Left lung (tissue), 10 donors: ENCODE data around the gene GABPB2. TPM values are rescaled to one million over a fixed set of nuclear protein-coding genes. Genes with fewer than 3 reads are reported as not detected.

Source experiments
- ATAC-seq: fragments of 200-7000 bp; cut with Tn5 transposase; one replicate; pipeline ENCODE4 v1.9.1; 2020; ENCODE audit warnings: moderate library complexity
- DNase-seq, 4 donors: peaks; one replicate each; pipeline ENCODE4 v3.0.0-alpha.2; 2013 to 2020
- H3K27ac ChIP-seq, 2 donors: fragments of 200-600 bp; sonication (generic) in 1 of 2; one replicate each; pipeline versions ENCODE4 v1.5.0 to v1.8.0; 2020 to 2021
- H3K27me3 ChIP-seq, 2 donors: fragments of 200-600 bp; sonication (generic) in 1 of 2; one replicate each; pipeline versions ENCODE4 v1.5.0 to v1.8.0; 2020 to 2021
- H3K36me3 ChIP-seq, 2 donors: fragments of 200-600 bp; sonication (generic) in 1 of 2; one replicate each; pipeline versions ENCODE4 v1.5.0 to v1.8.0; 2020 to 2021
- H3K4me1 ChIP-seq, 2 donors: fragments of 200-600 bp; one replicate each; pipeline ENCODE4 v1.8.0; 2021
- H3K4me3 ChIP-seq, 2 donors: fragments of 200-600 bp; sonication (generic) in 1 of 2; one replicate each; pipeline versions ENCODE4 v1.5.0 to v1.8.0; 2020 to 2021; ENCODE audit warnings: mild to moderate bottlenecking in 1 of 2
- H3K9me3 ChIP-seq, 2 donors: fragments of 200-600 bp; sonication (generic) in 1 of 2; one replicate each; pipeline versions ENCODE4 v1.5.0 to v1.8.0; 2020 to 2021
- CTCF ChIP-seq, 2 donors: fragments of 200-600 bp; sonication (generic) in 1 of 2; IDR thresholded peaks; one replicate each; pipeline versions ENCODE4 v1.5.0 to v1.8.0; 2021; ENCODE audit warnings: antibody characterized with exemption in 2 of 2
- intact Hi-C, 2 donors: fragments of 100-400 bp; cut with DNase I; formaldehyde crosslinking; loops; one replicate each; pipeline versions ENCODE4 v1.11.2 to v1.14.2; 2022
- polyA plus RNA-seq, 6 donors: library from polyadenylated mRNA; unstranded; fragments of 120-200 nt; gene quantifications; one replicate each; pipeline ENCODE4 v1.2.1, GENCODE V29; 2013; ENCODE audit not compliant: insufficient read length in 6 of 6
- total RNA-seq, 2 donors: library from RNA; stranded (reverse); fragmentation: NEBNext Ultra II Directional; extraction: Animal tissue kit (Norgen Biotek cat#: 25700); gene quantifications; one replicate each; pipeline ENCODE4 v1.2.1, GENCODE V29; 2021
- donor health status: DM: no; HTN: yes; CAD: no.
- donor health status: DM: no; HTN: no; CAD: no.

Gene GABPB2
- total and polyA plus RNA-seq, 8 donors, result 10.6 to 13.5 (median 12.8) TPM

DNA sequence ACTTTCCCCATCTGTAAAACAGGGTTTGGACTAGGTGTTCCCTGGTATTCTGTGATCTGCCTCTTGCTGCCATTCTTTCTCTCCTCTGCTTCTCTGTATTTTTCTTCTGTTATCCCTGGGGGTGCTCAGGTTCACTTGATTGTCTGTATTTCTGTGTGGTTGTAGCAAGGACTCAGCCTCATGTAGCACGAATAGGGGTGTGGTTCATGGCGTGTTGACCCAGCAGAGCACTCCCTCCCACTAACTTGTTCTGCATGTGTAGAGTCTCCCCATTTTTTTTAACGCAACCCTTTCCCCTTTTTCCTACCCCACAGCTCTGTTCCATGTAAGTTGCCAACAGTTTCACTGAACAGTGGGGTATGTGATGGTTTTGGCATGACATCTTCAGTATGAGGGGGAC, 35.4 kb upstream of the GABPB2 start:
- DNase-seq (no peak), ATAC-seq (no peak)
- Histone ChIP-seq H3K27ac (no peak overlapping the region), H3K36me3 (peaks cover 0 to 42% of the 10 kb centered on the region in 2 donors), H3K4me3 (no peak overlapping the region), H3K27me3 (no peaks in the 10 kb centered on the region), H3K9me3 (no peaks in the 10 kb centered on the region), H3K4me1 (no peaks in the 10 kb centered on the region)
- intact Hi-C loops, result no loop called here
- no peak for TF ChIP-seq CTCF (IDR thresholded peaks at IDR 0.05)

DNA sequence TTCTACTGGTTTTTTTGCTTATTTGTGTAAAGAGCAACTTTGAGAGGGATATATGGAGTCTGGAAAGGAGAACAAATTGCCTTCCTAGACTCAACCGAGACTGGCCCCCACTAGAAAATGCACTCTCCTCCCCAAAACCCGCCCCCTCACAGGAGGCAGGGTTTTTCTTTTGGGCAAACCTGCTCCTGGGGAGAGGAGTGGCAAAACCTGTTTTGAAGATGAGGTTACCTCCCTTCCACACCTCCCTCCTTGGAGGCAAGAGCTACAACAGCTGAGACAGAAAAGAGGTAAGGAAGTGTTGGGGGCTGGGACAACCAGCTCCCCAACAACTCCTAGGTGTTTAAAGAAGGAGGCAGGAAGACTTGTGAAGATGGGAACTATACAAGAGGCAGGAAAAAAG, 34.2 kb upstream of the GABPB2 start, which contains the start of gene BNIPL:
Gene BNIPL, plus strand, starts transcription at position 231 of the 400 bp plus-strand sequence. Its CDS starts 140 bp downstream, at position 371.
- no peak within 1 kb of the TSS for H3K27ac ChIP-seq
- peak; percentile 86 for ATAC-seq
- no peaks in the 10 kb centered on the region for H3K4me1 ChIP-seq
- intact Hi-C loops, result no loop called here
- H3K36me3 ChIP-seq, result peaks cover 0 to 31% of the 10 kb centered on the region in 2 donors
- H3K9me3 ChIP-seq, result no peaks in the 10 kb centered on the region
- peak in 1 of 4 donors; percentile 58 for DNase-seq
- no peaks in the 10 kb centered on the region for H3K27me3 ChIP-seq
- no peak within 1 kb of the TSS for H3K4me3 ChIP-seq
- no peak for TF ChIP-seq CTCF (IDR thresholded peaks at IDR 0.05)

DNA sequence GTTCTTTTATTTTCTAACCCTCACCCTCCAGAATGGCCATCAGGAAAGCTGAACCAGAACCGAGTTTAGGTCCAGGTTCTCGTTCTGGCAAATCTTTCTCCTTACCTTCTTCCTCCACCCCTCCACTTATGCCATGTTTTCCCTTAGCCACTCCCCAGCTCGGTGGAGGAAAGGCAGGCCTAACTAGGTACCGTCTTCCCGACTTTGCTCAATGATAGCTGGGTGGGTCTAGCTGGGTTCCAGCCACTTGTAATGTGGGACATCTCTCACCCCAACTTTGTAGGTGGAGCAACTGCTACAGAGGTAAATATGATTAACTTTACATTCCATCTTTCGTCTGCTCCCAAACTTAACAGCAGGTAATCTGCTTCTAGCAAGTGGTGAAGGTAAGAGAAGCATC, 33.5 kb upstream of the GABPB2 start:
- Histone ChIP-seq H3K9me3 (no peaks in the 10 kb centered on the region), H3K4me3 (no peak overlapping the region), H3K27ac (no peak overlapping the region), H3K27me3 (no peaks in the 10 kb centered on the region), H3K36me3 (peaks cover 0 to 24% of the 10 kb centered on the region in 2 donors), H3K4me1 (no peaks in the 10 kb centered on the region)
- intact Hi-C loops, result no loop called here
- ATAC-seq, result peak; percentile 47
- no peak for DNase-seq
- TF ChIP-seq CTCF (IDR thresholded peaks at IDR 0.05), result no peak

GRCh38 chr1:151039521-151039920, 31.0 kb upstream of the GABPB2 start:
- Histone ChIP-seq H3K4me3 (no peak overlapping the region), H3K36me3 (peaks cover 0 to 13% of the 10 kb centered on the region in 2 donors), H3K27me3 (no peaks in the 10 kb centered on the region), H3K9me3 (no peaks in the 10 kb centered on the region), H3K4me1 (no peaks in the 10 kb centered on the region), H3K27ac (no peak overlapping the region)
- ATAC-seq, result no peak
- no peak for TF ChIP-seq CTCF (IDR thresholded peaks at IDR 0.05)
- intact Hi-C loops, result no loop called here
- DNase-seq, result no peak

- no peak for TF ChIP-seq CTCF (IDR thresholded peaks at IDR 0.05)
- Histone ChIP-seq H3K36me3 (peaks cover 0 to 4% of the 10 kb centered on the region in 2 donors), H3K4me3 (no peak overlapping the region), H3K4me1 (peaks cover 0 to 9% of the 10 kb centered on the region in 2 donors), H3K27ac (no peak overlapping the region), H3K27me3 (no peaks in the 10 kb centered on the region), H3K9me3 (no peaks in the 10 kb centered on the region)
- no peak for DNase-seq
- ATAC-seq, result no peak
- intact Hi-C loops, result no loop called here
Measured at GRCh38 chr1:151043163-151043562, 27.4 kb upstream of the GABPB2 start.
